IMR-90 (cell line): Measurements from ENCODE around the gene ANKMY1. TPM values are rescaled to one million over a fixed set of nuclear protein-coding genes. Genes with fewer than 3 reads are reported as not detected.

Source experiments
- ATAC-seq: fragments of 200-7000 bp; cut with Tn5 transposase; 2 replicates; pipeline ENCODE4 v1.9.1; 2020; ENCODE audit warnings: low read depth, mild to moderate bottlenecking, moderate library complexity
- BruUV-seq: library from RNA; stranded (reverse); fragments of 400-500 nt; replicated peaks from 2 replicates; lab custom pipeline; 2021; lab: Mats Ljungman, UMichigan
- CTCF ChIA-PET: fragments of 300-600 bp; formaldehyde crosslinking; extraction: SDS; loops from one replicate; lab custom pipeline; 2021; ENCODE audit warnings: antibody characterized with exemption; lab: Yijun Ruan, JAX
- POLR2A ChIA-PET: fragments of 300-600 bp; sonication (Branson Sonifier 250); formaldehyde crosslinking; loops from one replicate; lab custom pipeline; 2022; ENCODE audit warnings: antibody characterized with exemption; ENCODE audit not compliant: unreplicated experiment; lab: Charles Lee
- DNase-seq: peaks from one replicate; pipeline ENCODE4 v3.0.0; 2013
- H2AFZ ChIP-seq: replicated peaks from 2 replicates; pipeline ENCODE3; 2013; ENCODE audit warnings: low read length, mild to moderate bottlenecking; ENCODE audit not compliant: poor library complexity
- H2AK5ac ChIP-seq: 2 replicates; pipeline ENCODE4 v1.6.1; 2013; ENCODE audit warnings: low read depth, low read length, inconsistent platforms
- H2AK9ac ChIP-seq: replicated peaks from 2 replicates; pipeline ENCODE3; 2013; ENCODE audit warnings: mild to moderate bottlenecking, low read depth, low read length, moderate library complexity; ENCODE audit not compliant: poor library complexity
- H2BK120ac ChIP-seq: 2 replicates; pipeline ENCODE4 v1.6.1; 2013; ENCODE audit warnings: low read depth, low read length, inconsistent platforms
- H2BK15ac ChIP-seq: 3 replicates; pipeline ENCODE4 v1.6.1; 2013; ENCODE audit warnings: low read depth, low read length, inconsistent platforms
- H2BK20ac ChIP-seq: 2 replicates; pipeline ENCODE4 v1.6.1; 2013; ENCODE audit warnings: low read depth, mild to moderate bottlenecking, inconsistent platforms, low read length, moderate library complexity
- H2BK5ac ChIP-seq: 2 replicates; pipeline ENCODE4 v1.6.1; 2013; ENCODE audit warnings: mild to moderate bottlenecking, low read depth, low read length, inconsistent platforms; ENCODE audit not compliant: poor library complexity, severe bottlenecking
- H3K14ac ChIP-seq: replicated peaks from 2 replicates; pipeline ENCODE4 v1.6.1; 2013; ENCODE audit warnings: low read depth, low read length, inconsistent platforms
- H3K18ac ChIP-seq: 2 replicates; pipeline ENCODE4 v1.6.1; 2013; ENCODE audit warnings: low read depth, low read length, control low read depth
- H3K23ac ChIP-seq: 2 replicates; pipeline ENCODE4 v1.6.1; 2013; ENCODE audit warnings: low read depth, low read length, inconsistent platforms
- H3K27ac ChIP-seq: 2 replicates; pipeline ENCODE4 v1.5.1; 2013; ENCODE audit warnings: mild to moderate bottlenecking, control low read depth, low read length; ENCODE audit not compliant: insufficient read depth
- H3K27me3 ChIP-seq: 2 replicates; pipeline ENCODE4 v1.6.1; 2013; ENCODE audit warnings: low read length; ENCODE audit not compliant: control insufficient read depth, insufficient read depth
- H3K36me3 ChIP-seq: 2 replicates; pipeline ENCODE4 v1.6.1; 2013; ENCODE audit warnings: low read length, mixed read lengths; ENCODE audit not compliant: control insufficient read depth, insufficient read depth
- H3K4ac ChIP-seq: 2 replicates; pipeline ENCODE4 v1.6.1; 2013; ENCODE audit warnings: low read depth, low read length, inconsistent platforms
- H3K4me1 ChIP-seq: 2 replicates; pipeline ENCODE4 v1.6.1; 2013; ENCODE audit warnings: low read length, mixed read lengths; ENCODE audit not compliant: control insufficient read depth, insufficient read depth
- H3K4me2 ChIP-seq: 2 replicates; pipeline ENCODE4 v1.6.1; 2013; ENCODE audit warnings: low read depth, mild to moderate bottlenecking, control low read depth, low read length, moderate library complexity
- H3K4me3 ChIP-seq: 2 replicates; pipeline ENCODE4 v1.5.1; 2013; ENCODE audit warnings: low read depth, mild to moderate bottlenecking, control low read depth, low read length, moderate library complexity; ENCODE audit not compliant: insufficient read depth
- H3K56ac ChIP-seq: 2 replicates; pipeline ENCODE4 v1.6.1; 2013; ENCODE audit warnings: low read length, inconsistent platforms; ENCODE audit not compliant: insufficient read depth; ENCODE audit errors: extremely low read depth
- H3K79me1 ChIP-seq, 2 experiments: 2 replicates each; pipeline ENCODE4 v1.6.1; 2013; ENCODE audit warnings: low read length in 2 of 2, inconsistent platforms in 1 of 2, low read depth in 1 of 2
- H3K9ac ChIP-seq: 2 replicates; pipeline ENCODE4 v1.6.1; 2013; ENCODE audit warnings: low read depth, low read length, control low read depth
- H3K9me1 ChIP-seq: 2 replicates; pipeline ENCODE4 v1.6.1; 2013; ENCODE audit warnings: low read length, inconsistent platforms; ENCODE audit not compliant: insufficient read depth
- H3K9me3 ChIP-seq: 2 replicates; pipeline ENCODE4 v1.6.1; 2013; ENCODE audit warnings: low read length; ENCODE audit not compliant: control insufficient read depth, insufficient read depth
- H4K20me1 ChIP-seq: 2 replicates; pipeline ENCODE4 v1.6.1; 2013; ENCODE audit warnings: low read length, inconsistent platforms; ENCODE audit not compliant: insufficient read depth
- H4K5ac ChIP-seq: 2 replicates; pipeline ENCODE4 v1.6.1; 2013; ENCODE audit warnings: mild to moderate bottlenecking, low read depth, low read length, control low read depth
- H4K8ac ChIP-seq, 2 experiments: 2 replicates each; pipeline ENCODE4 v1.6.1; 2013; ENCODE audit warnings: low read depth in 2 of 2, low read length in 2 of 2, control low read depth in 1 of 2, inconsistent platforms in 1 of 2
- H4K91ac ChIP-seq: 2 replicates; pipeline ENCODE4 v1.6.1; 2013; ENCODE audit warnings: low read depth, low read length, inconsistent platforms; ENCODE audit not compliant: insufficient read depth
- BHLHE40 ChIP-seq: fragments of 150-350 bp; IDR thresholded peaks from 2 replicates; pipeline ENCODE4 v1.6.1; 2016; ENCODE audit warnings: mild to moderate bottlenecking, low read depth, low read length
- CEBPB ChIP-seq: IDR thresholded peaks from 2 replicates; pipeline ENCODE4 v1.6.1; 2012; ENCODE audit warnings: low read depth, low read length, improper control_type of control experiment
- CHD1 ChIP-seq: IDR thresholded peaks from 2 replicates; pipeline ENCODE4 v1.6.1; 2012; ENCODE audit warnings: low read depth, low read length, improper control_type of control experiment
- NFE2L2 ChIP-seq: fragments of 150-350 bp; IDR thresholded peaks from 2 replicates; pipeline ENCODE4 v1.6.1; 2016; ENCODE audit warnings: low read depth, mild to moderate bottlenecking, low read length
- POLR2A ChIP-seq: IDR thresholded peaks from 2 replicates; pipeline ENCODE4 v1.6.1; 2012; ENCODE audit warnings: mild to moderate bottlenecking, low read depth, low read length
- RCOR1 ChIP-seq: IDR thresholded peaks from 2 replicates; pipeline ENCODE4 v1.6.1; 2012; ENCODE audit warnings: mild to moderate bottlenecking, low read length, improper control_type of control experiment; ENCODE audit not compliant: insufficient replicate concordance
- SMC3 ChIP-seq: fragments of 150-350 bp; IDR thresholded peaks from 2 replicates; pipeline ENCODE4 v1.6.1; 2016; ENCODE audit warnings: low read depth, mild to moderate bottlenecking, antibody characterized with exemption, low read length, moderate library complexity
- USF2 ChIP-seq: fragments of 150-350 bp; IDR thresholded peaks from 2 replicates; pipeline ENCODE4 v1.6.1; 2017; ENCODE audit warnings: mild to moderate bottlenecking, antibody characterized with exemption, low read length, low read depth
- WGBS, 2 experiments: methylation state at CpG; one replicate each; pipeline versions ENCODE4 v1.1.5 to v1.1.7; 2013; ENCODE audit warnings: missing lambda C conversion rate in 2 of 2; ENCODE audit not compliant: insufficient read length in 1 of 2; ENCODE audit errors: extremely low coverage in 2 of 2; 5-methylcytosine and 5-hydroxymethylcytosine counted together
- dilution Hi-C: fragments of 300-500 bp; cut with HindIII; formaldehyde crosslinking; loops from one replicate; pipeline ENCODE4 v1.14.3; 2018; ENCODE audit warnings: low sequenced_read_pairs; ENCODE audit not compliant: unreplicated experiment
- in situ Hi-C: fragments of 300-500 bp; cut with MboI; formaldehyde crosslinking; loops from 3 replicates; pipeline ENCODE4 v1.14.3; 2019; ENCODE audit warnings: low sequenced_read_pairs, inconsistent platforms, mixed read lengths
- intact Hi-C: fragments of 100-400 bp; cut with micrococcal nuclease; formaldehyde crosslinking; loops from 2 replicates; pipeline ENCODE4 v1.10.0; 2022
- polyA plus RNA-seq, 3 experiments: library from polyadenylated mRNA; depleted of rRNA; stranded (reverse); fragments of >200 nt; gene quantifications; 2 replicates each; pipeline ENCODE4 v1.2.3, GENCODE V29; 2012; ENCODE audit warnings: low replicate concordance in 1 of 3
- total RNA-seq: library from RNA; depleted of rRNA; stranded (reverse); fragments of >200 nt; gene quantifications from 2 replicates; pipeline ENCODE4 v1.2.3, GENCODE V29; 2012
- TF ChIP-seq, protein P1 (sequence below): fragments of 150-350 bp; IDR thresholded peaks from 2 replicates; pipeline ENCODE4 v1.6.1; 2016; ENCODE audit warnings: low read depth, mild to moderate bottlenecking, low read length, moderate library complexity, borderline replicate concordance
- TF ChIP-seq, protein P2 (sequence below): conservative IDR thresholded peaks from 2 replicates; pipeline ENCODE4 v1.5.1; 2012; ENCODE audit warnings: mild to moderate bottlenecking, low read depth, low read length, improper control_type of control experiment

ANKMY1 gene
- total and polyA plus RNA-seq, 2 of the 4 experiments (the other 2 are of a cell fraction): 2.9 to 5.5 TPM

DNA sequence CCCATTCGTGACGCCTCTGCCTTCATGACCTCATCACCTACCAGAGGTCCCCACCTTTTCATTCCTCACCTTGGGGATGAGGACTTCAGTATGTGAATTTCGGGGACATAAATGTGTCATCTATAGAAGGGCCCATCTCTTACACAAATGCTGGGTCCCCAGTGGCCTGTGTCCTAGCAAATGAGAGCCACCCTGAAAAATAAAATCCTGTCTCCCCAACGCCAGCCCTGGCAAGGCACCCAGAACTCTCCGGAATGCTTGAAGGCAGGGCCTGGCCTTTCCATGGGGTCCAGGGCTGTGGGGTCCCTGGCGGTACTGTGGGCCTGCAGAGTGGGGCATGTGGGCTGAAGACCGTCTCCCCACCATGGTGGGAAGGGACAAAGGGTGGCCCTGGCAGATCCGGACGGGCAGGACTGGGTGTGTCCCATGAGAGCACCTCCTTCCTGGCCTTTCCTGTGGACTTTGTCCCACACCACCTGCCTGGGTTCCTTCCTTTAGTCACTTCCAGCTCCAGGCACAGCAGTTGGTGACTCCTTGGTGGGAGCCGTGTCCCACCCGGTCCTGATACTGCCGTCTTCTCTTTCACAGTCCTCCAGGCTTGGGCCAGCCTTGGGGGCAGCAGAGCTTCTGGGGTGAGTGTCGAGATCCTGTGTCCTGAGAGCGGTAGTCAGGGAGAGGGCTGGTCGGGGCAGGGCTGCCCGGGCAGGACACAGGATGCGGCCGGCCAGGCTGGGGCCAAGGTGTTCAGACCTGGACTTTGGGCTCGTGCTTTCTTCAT is 47.3 kb upstream of the ANKMY1 start:
- Histone ChIP-seq H2BK5ac (no peak overlapping the region), H3K4me1 (no peaks in the 10 kb centered on the region), H2AK5ac (no peak overlapping the region), H3K27me3 (no peaks in the 10 kb centered on the region), H3K9me1 (no peaks in the 10 kb centered on the region; the same call in 1 of the 2 replicates), H3K27ac (no peak overlapping the region), H3K79me1 (no peaks in the 10 kb centered on the region), H3K14ac (no peak overlapping the region), H3K4ac (no peak overlapping the region), H3K56ac (no peak overlapping the region), H3K4me2 (no peak overlapping the region), H2BK20ac (no peak overlapping the region), H4K91ac (no peak overlapping the region), H2AFZ (no peak overlapping the region), H3K23ac (no peak overlapping the region), H3K9ac (no peak overlapping the region), H3K9me3 (no peaks in the 10 kb centered on the region), H4K8ac (no peak overlapping the region), H3K18ac (no peak overlapping the region), H4K20me1 (no peaks in the 10 kb centered on the region), H2AK9ac (no peak overlapping the region), H4K5ac (no peak overlapping the region), H2BK15ac (no peak overlapping the region), H2BK120ac (no peak overlapping the region), H3K36me3 (peaks cover 5% of the 10 kb centered on the region), H3K4me3 (no peak overlapping the region)
- CTCF ChIA-PET: interaction anchor here (1.1 kb wide), 1 partner anchor 19 kb away, joined by 4 read pairs; the partner anchor contains the start of gene CAPN10
- ATAC-seq: no peak
- DNase-seq: no peak
- POLR2A ChIA-PET: no interaction called here
- 93% methylated on average over 6 of the region's 19 CpGs; no CpG with 5 or more reads in 1 of the 2 experiments for WGBS, 2 experiments
- TF ChIP-seq, protein P1, sequence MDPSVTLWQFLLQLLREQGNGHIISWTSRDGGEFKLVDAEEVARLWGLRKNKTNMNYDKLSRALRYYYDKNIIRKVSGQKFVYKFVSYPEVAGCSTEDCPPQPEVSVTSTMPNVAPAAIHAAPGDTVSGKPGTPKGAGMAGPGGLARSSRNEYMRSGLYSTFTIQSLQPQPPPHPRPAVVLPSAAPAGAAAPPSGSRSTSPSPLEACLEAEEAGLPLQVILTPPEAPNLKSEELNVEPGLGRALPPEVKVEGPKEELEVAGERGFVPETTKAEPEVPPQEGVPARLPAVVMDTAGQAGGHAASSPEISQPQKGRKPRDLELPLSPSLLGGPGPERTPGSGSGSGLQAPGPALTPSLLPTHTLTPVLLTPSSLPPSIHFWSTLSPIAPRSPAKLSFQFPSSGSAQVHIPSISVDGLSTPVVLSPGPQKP: no peak
- TF ChIP-seq CHD1 (no peak), POLR2A (no peak), SMC3 (no peak), RCOR1 (no peak), NFE2L2 (no peak), BHLHE40 (no peak), CEBPB (no peak), USF2 (no peak)
- TF ChIP-seq, protein P2, sequence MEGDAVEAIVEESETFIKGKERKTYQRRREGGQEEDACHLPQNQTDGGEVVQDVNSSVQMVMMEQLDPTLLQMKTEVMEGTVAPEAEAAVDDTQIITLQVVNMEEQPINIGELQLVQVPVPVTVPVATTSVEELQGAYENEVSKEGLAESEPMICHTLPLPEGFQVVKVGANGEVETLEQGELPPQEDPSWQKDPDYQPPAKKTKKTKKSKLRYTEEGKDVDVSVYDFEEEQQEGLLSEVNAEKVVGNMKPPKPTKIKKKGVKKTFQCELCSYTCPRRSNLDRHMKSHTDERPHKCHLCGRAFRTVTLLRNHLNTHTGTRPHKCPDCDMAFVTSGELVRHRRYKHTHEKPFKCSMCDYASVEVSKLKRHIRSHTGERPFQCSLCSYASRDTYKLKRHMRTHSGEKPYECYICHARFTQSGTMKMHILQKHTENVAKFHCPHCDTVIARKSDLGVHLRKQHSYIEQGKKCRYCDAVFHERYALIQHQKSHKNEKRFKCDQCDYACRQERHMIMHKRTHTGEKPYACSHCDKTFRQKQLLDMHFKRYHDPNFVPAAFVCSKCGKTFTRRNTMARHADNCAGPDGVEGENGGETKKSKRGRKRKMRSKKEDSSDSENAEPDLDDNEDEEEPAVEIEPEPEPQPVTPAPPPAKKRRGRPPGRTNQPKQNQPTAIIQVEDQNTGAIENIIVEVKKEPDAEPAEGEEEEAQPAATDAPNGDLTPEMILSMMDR: no peak
- in situ Hi-C loops (no loop called here), dilution Hi-C loops (no loop called here), intact Hi-C loops (no loop called here)
- BruUV-seq: no TSS peak
